Psoas muscle (tissue), 8 donors: Measurements from ENCODE around the gene KRT39. TPM values are rescaled to one million over a fixed set of nuclear protein-coding genes. Genes with fewer than 3 reads are reported as not detected.

Experiments used
- ATAC-seq, 4 donors: fragments of 200-7000 bp; cut with Tn5 transposase; one replicate each; pipeline ENCODE4 v1.9.1; 2020; ENCODE audit warnings: moderate library complexity in 3 of 4, mild to moderate bottlenecking in 2 of 4
- DNase-seq, 2 donors: peaks; one replicate each; pipeline ENCODE4 v3.0.0-alpha.2; 2020
- H3K27ac ChIP-seq: fragments of 200-600 bp; one replicate; pipeline ENCODE4 v1.8.0; 2022
- H3K27me3 ChIP-seq, 3 donors: fragments of 200-600 bp in 1 of 3; one replicate each; pipeline versions ENCODE4 v1.6.1 to v1.8.0; 2013 to 2022; ENCODE audit warnings: low read length in 2 of 3, mild to moderate bottlenecking in 2 of 3, moderate library complexity in 1 of 3; ENCODE audit not compliant: insufficient read depth in 3 of 3
- H3K36me3 ChIP-seq, 2 donors: fragments of 200-600 bp in 1 of 2; one replicate each; pipeline versions ENCODE4 v1.6.1 to v1.8.0; 2013 to 2022; ENCODE audit warnings: low read depth in 1 of 2, mild to moderate bottlenecking in 1 of 2, moderate library complexity in 1 of 2; ENCODE audit not compliant: insufficient read depth in 1 of 2
- H3K4me1 ChIP-seq: fragments of 200-600 bp; one replicate; pipeline ENCODE4 v1.8.0; 2022
- H3K4me3 ChIP-seq: fragments of 200-600 bp; one replicate; pipeline ENCODE4 v1.8.0; 2022; ENCODE audit warnings: mild to moderate bottlenecking
- H3K9me3 ChIP-seq: fragments of 200-600 bp; one replicate; pipeline ENCODE4 v1.8.0; 2022
- CTCF ChIP-seq: fragments of 200-600 bp; IDR thresholded peaks from one replicate; pipeline ENCODE4 v1.8.0; 2022; ENCODE audit warnings: antibody characterized with exemption
- WGBS, 3 donors: extraction: QIAGEN DNeasy Blood & Tissue Kit; methylation state at CpG; one replicate each; pipeline versions ENCODE4 v1.1.6 to v1.1.7; 2013; 5-methylcytosine and 5-hydroxymethylcytosine counted together
- intact Hi-C, 2 donors: fragments of 100-400 bp; cut with DNase I; formaldehyde crosslinking; loops; one replicate each; pipeline versions ENCODE4 v1.11.0 to v1.14.2; 2022
- polyA plus RNA-seq, 3 donors: library from polyadenylated mRNA; stranded (reverse); fragments of 200-250 nt; gene quantifications; one replicate each; pipeline ENCODE4 v1.2.3, GENCODE V29; 2013
- total RNA-seq, 4 donors: library from RNA; stranded (reverse); fragmentation: NEBNext Ultra II Directional in 2 of 4; extraction: Animal tissue kit (Norgen Biotek cat#: 25700) in 2 of 4; gene quantifications; one replicate each; pipeline versions ENCODE4 v1.2.1 to v1.2.4, GENCODE V29; 2021 to 2023
- donor health status: healthy with polysubstance abuse.
- donor health status: DM: no; HTN: no; CAD: no; lungs with moderate emphysema.
- donor health status: Bipolar disorder and iron deficiency.
- donor health status: healthy.
- donor health status: DM: yes; HTN: yes; CAD: no.
- donor health status: DM: no; HTN: no; CAD: no.
- donor health status: DM: no; HTN: no; CAD: no.
- donor health status: DM: yes; HTN: yes; CAD: no.

The KRT39 gene
- total and polyA plus RNA-seq, 7 donors = not detected

- intact Hi-C loops = no loop called here
- Histone ChIP-seq H3K27ac (no peak overlapping the region), H3K4me3 (no peak overlapping the region), H3K9me3 (no peaks in the 10 kb centered on the region), H3K36me3 (no peaks in the 10 kb centered on the region), H3K4me1 (no peaks in the 10 kb centered on the region), H3K27me3 (peaks cover 0 to 9% (median 0%) of the 10 kb centered on the region in 3 donors)
- no peak for TF ChIP-seq CTCF
- DNase-seq (no peak), ATAC-seq (no peak)
- WGBS, 3 donors = 79 to 81% (median 80%) methylated on average over 12 of the region's 12 CpGs
Observed at GRCh38 chr17:40958086-40958953, 8.4 kb downstream of the KRT39 start.

GRCh38 chr17:40956401-40957254, 10.1 kb downstream of the KRT39 start:
- H3K36me3 ChIP-seq = no peaks in the 10 kb centered on the region
- H3K4me3 ChIP-seq = no peak overlapping the region
- no peak for TF ChIP-seq CTCF
- intact Hi-C loops = no loop called here
- peaks cover 0 to 4% (median 0%) of the 10 kb centered on the region in 3 donors for H3K27me3 ChIP-seq
- DNase-seq (no peak), ATAC-seq (no peak)
- H3K9me3 ChIP-seq = no peaks in the 10 kb centered on the region
- H3K4me1 ChIP-seq = peaks cover 9% of the 10 kb centered on the region
- WGBS, 3 donors = 79 to 88% (median 81%) methylated on average over 8 of the region's 8 CpGs
- H3K27ac ChIP-seq = no peak overlapping the region

GRCh38 chr17:40953881-40954280, 12.9 kb downstream of the KRT39 start:
- H3K27ac ChIP-seq = no peak overlapping the region
- H3K4me3 ChIP-seq = no peak overlapping the region
- DNase-seq (no peak), ATAC-seq (peak in 1 of 4 donors; percentile 41)
- intact Hi-C loops = no loop called here
- H3K4me1 ChIP-seq = peaks cover 9% of the 10 kb centered on the region
- H3K27me3 ChIP-seq = peaks cover 0 to under 1% (median 0%) of the 10 kb centered on the region in 3 donors
- no peak for TF ChIP-seq CTCF
- no peaks in the 10 kb centered on the region for H3K9me3 ChIP-seq
- 70 to 80% (median 73%) methylated on average over 2 of the region's 2 CpGs for WGBS, 3 donors
- no peaks in the 10 kb centered on the region for H3K36me3 ChIP-seq

- no peak for TF ChIP-seq CTCF
- Histone ChIP-seq H3K4me1 (peaks cover 9% of the 10 kb centered on the region), H3K4me3 (no peak overlapping the region), H3K36me3 (no peaks in the 10 kb centered on the region), H3K9me3 (no peaks in the 10 kb centered on the region), H3K27ac (peak overlapping the region; percentile 68), H3K27me3 (peaks cover 0 to 5% (median 0%) of the 10 kb centered on the region in 3 donors)
- DNase-seq (no peak), ATAC-seq (peak; percentile 78 to 87 (median 84))
- intact Hi-C loops = no loop called here
- WGBS, 3 donors = 18 to 31% (median 27%) methylated on average over 1 of the region's 1 CpG
Observed at GRCh38 chr17:40952661-40953060, 14.1 kb downstream of the KRT39 start.
